Measurements from ENCODE around the gene RPL37.
A peak's percentile ranks its signal among the peaks of the same experiment; 100 is the strongest.

Gene RPL37

DNA sequence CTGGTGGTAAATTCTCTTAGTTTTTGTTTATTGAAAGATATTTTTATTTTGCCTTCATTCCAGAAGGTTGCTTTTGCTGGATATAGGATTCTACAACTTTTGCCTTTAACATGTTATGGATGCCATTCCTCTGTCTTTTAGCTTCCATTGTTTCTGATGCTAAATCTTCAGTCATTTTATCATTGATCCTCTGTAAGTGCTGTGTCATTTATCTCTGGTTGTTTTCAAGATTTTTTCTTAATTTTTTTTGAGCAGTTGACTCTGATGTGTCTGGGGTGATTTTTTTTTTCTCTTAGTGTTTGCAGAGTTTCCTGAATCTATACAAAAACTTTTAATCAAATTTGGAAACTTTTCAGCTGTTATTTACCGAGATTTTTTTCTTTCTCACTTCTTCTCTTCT lies 12.5 kb upstream of the RPL37 start:
- no peak for TF ChIP-seq ZNF274 (IDR thresholded peaks at IDR 0.05; ENCODE audit: low read depth, low read length)
- no peak overlapping the region for H3K4me3 ChIP-seq (ENCODE audit: low read length)

DNA sequence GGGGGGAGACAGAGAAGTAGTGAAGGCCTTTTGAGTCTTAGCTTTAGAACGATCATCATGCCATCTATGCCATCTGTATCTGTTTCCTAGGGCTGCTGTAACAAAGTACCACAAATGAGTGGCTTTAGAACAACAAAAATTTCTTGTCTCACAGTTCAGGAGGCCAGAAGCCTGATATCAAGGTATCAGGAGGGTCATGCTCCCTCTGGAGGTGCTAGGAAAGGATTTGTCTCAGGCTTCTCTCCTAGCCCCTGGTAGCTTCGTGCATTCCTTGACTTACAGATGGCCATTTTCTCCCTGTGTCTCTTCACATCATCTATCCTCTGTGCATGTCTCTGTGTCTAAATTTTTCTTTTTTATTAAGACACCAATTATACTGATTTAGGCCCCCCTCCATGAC lies 11.3 kb upstream of the RPL37 start:
- TF ChIP-seq ZNF274 (IDR thresholded peaks at IDR 0.05; ENCODE audit: low read depth, low read length): no peak

DNA sequence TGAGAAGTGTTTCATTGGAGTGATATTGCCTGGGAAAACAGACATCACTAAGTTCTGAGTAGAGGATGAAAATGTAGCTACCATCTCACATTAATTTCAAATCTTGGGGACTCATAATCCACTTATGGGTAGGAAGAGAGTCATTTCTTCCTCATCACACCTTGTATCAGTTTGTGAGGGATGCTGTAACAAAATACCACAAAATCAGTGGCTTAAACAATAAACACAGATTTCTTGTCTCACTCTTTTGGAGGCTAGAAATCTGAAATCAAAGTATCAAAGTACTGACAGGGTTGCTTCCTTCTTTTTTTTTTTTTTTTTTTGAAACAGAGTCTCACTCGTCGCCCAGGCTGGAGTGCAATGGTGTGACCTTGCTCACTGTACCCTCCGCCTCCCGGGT lies 9.5 kb upstream of the RPL37 start:
- no peak for TF ChIP-seq ZNF274 (IDR thresholded peaks at IDR 0.05; ENCODE audit: low read depth, low read length)

More for the DNA sequence above, 11.3 kb upstream of the RPL37 start:
- no peak overlapping the region for H3K4me3 ChIP-seq (ENCODE audit: low read length)

DNA sequence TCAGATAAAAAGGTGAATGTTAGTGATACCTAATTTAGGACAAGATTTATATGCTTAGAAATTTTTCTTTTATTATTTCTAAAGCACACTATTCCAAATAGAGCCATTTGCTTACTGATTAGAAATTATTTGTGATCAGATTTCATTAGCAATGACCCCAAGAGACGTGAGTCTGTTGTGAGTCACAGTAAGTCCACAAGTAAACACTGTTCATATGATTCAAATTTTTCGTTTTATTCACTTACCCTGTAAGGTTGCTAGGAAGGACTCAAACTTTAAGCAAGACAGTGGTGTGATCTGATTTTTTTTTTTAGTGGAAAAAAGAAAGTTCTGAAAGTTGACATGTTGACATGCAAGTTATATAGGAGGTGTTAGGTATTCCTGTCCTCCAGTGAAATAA lies 7.3 kb upstream of the RPL37 start:
- no peak for TF ChIP-seq ZNF274 (IDR thresholded peaks at IDR 0.05; ENCODE audit: low read depth, low read length)
- no peak overlapping the region; the same call in 1 of the 2 replicates for H3K4me3 ChIP-seq (ENCODE audit: low read length)

More for the DNA sequence above, 9.5 kb upstream of the RPL37 start:
- no peak overlapping the region for H3K4me3 ChIP-seq (ENCODE audit: low read length)

DNA sequence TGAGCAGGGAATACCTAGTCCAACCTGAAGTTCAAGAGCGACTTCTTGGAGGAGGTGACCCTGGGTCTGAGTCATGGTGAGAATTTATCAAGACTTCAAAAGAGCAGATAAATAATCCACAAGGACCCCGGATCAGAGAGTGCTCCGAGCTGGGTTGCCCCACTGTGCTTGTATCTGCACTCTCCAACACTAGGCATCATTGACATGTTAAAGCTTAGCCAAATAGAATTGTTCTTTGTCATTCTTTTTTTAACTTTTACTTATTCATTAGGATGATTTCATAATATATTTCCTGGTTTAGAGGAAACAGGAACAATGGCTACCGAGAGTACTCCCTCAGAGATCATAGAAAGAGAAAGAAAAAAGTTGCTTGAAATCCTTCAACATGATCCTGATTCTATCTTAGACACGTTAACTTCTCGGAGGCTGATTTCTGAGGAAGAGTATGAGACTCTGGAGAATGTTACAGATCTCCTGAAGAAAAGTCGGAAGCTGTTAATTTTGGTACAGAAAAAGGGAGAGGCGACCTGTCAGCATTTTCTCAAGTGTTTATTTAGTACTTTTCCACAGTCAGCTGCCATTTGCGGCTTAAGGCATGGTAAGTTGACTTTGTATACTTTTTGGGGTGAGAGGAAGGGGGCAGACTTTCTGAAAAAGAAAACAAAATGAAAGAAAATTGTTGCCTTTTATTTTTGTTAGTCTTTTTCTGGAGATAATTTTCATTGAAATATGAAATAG lies 6.2 kb upstream of the RPL37 start, which contains the start of gene CARD6:
CARD6 (plus strand) TSS at position 300 of the 738 bp plus-strand sequence; CDS start at position 316, 16 bp downstream.
- TF ChIP-seq ZNF274 (IDR thresholded peaks at IDR 0.05; ENCODE audit: low read depth, low read length): no peak
- H3K4me3 ChIP-seq (ENCODE audit: low read length): peak within 1 kb of the TSS; percentile 91

DNA sequence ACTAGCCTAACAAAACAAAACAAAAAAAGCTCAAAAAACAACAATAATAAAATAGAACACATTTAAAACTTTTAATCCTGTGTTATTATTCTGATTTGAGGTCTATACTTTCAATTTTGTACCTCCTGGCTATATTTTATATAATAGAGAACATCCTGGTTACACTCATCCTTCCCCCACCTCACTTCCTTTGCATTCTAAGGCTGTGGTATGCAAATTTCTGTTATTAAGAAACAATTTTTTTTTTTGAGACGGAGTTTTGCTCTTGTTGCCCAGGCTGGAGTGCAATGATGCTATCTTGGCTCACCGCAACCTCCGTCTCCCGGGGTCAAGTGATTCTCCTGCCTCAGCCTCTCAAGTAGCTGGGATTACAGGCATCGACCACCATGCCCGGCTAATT lies 3.1 kb upstream of the RPL37 start:
- no peak overlapping the region for H3K4me3 ChIP-seq (ENCODE audit: low read length)
- TF ChIP-seq ZNF274 (IDR thresholded peaks at IDR 0.05; ENCODE audit: low read depth, low read length): no peak

DNA sequence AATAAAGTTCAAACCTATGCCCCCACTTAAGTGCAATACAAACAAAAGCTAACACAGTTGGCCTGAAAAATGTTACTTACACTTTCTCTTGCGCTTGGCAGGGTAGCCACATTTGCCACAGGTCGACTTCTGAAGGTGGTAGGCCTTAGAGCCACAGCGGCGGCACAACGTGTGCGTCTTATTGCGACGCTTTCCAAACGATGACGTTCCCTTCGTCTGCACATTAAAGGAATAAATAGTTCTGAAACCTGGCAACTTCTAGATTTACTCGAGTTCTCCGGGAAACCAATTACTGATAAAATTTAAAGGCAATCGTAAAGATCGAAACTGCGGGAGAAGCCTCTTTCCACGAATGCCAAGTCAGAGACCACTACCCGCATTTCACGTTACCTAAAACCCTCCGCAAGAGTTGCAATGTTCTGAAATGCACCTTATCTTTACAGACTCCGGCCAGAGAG lies 602 bp downstream of the RPL37 start:
- no peak for TF ChIP-seq ZNF274 (IDR thresholded peaks at IDR 0.05; ENCODE audit: low read depth, low read length)
- H3K4me3 ChIP-seq (ENCODE audit: low read length): peak overlapping the region; percentile 99

DNA sequence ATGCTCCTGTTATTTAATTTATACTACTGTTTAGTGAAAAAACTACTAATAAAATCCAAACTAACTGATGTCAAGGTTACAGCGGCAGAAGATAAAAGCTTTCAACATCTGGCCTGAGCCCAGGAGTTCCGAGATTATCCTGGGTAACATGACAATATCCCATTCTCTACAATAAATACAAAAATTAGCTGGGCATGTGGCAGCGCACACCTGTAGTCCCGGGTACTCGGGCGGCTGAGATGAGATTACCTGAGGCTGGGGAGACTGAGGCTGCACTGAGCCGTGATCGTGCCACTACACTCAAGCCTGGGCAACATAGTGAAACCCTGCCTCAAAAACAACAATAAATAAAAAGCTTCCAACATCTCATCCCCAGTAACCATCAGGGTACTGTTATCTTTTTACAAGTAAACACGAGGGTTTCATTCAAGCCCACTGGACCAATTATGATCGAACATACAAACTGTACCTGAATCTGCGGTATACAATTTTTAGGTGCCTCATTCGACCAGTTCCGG lies 1.3 kb downstream of the RPL37 start:
- peak overlapping the region; percentile 99 for H3K4me3 ChIP-seq (ENCODE audit: low read length)
- TF ChIP-seq ZNF274 (IDR thresholded peaks at IDR 0.05; ENCODE audit: low read depth, low read length): no peak

DNA sequence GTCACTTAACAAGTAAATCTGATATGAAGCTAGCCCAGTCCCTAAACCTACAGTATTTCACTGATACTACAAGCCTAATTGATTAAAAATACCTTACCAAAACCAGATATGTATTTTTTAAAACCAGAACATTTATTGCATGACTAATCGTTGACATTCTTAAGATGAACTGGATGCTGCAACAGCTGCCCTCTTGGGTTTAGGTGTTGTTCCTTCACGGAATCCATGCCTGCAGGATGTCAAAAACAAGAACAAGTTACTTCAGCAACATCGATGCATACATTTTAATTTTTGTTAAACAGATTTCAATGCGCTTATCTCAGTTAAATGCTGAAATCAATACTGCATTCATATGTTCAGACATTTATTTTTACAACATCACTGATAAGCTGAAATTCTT lies 2.7 kb downstream of the RPL37 start:
- no peak for TF ChIP-seq ZNF274 (IDR thresholded peaks at IDR 0.05; ENCODE audit: low read depth, low read length)
- H3K4me3 ChIP-seq (ENCODE audit: low read length): peak overlapping the region; percentile 99; the same call in 1 of the 2 replicates

DNA sequence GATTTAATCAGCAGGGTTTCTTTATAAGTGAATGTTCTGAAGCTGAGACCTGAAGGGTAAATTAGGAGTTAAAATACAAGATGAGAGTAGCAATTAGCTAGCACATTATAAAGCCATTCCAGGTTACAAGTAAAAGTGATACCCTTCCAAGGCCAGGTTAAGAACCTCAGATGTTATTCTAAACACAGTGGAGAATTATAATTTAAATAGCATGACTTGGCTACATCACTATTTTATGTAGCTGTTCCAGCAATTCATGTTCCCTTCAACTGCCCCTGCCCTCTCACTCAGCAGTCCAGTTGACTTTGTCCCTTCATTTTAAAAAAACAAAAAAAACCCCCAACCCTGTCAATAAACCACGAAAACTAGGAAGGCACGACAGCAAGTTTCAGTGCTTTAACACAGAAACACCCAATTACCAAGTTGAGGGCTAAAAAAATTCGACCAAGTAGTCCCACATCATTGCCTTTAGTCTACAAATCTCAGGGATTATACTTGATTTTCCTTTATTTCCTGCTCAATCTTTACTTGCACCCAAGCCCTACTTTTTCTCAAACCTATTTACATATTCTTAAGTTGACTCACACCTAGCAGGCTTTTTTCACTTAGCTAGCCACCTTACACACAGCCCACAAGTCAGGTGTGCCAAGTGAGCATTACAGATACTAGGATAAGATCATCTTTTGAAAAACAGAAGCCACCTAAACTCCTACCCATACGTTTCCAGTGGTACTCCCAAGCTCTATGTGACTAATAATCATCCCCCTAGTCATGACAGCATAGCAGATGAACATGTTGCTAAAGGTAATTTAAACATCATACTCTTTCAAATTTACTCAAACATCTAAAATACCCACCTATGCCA lies 3.4 kb downstream of the RPL37 start:
- TF ChIP-seq ZNF274 (IDR thresholded peaks at IDR 0.05; ENCODE audit: low read depth, low read length): no peak
- H3K4me3 ChIP-seq (ENCODE audit: low read length): no peak overlapping the region

DNA sequence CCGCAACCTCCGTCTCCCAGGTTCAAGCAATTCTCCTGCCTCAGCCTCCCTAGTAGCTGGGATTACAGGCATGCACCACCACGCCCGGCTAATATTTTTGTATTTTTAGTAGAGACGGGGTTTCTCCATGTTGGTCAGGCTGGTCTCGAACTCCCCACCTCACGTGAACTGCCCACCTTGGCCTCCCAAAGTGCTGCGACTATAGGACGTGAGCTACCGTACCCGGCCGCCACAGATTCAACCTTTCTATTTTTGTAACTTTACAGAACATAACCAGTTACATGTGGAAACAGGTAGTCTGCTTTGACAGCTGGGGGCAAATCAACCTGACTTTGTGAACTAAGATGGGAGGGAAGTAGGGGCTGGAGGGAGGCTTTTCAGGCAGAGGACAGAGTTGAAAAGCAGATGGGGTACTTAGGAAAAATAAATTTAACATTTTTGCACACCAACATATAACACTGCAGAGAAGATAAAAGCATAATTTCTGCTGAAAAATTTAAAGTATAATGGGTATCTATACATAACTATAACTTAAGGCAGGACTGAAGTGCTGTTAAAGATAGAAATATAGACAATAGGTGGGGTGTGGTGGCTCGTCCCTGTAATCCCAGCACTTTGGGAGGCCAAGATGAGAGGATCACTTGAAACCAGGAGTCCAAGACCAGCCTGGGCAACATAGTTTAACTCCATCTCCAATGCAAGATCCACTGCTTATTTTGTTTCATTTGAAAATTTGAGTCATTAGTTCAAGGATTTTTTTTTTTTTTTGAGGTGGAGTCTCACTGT lies 5.1 kb downstream of the RPL37 start:
- H3K4me3 ChIP-seq (ENCODE audit: low read length): no peak overlapping the region
- no peak for TF ChIP-seq ZNF274 (IDR thresholded peaks at IDR 0.05; ENCODE audit: low read depth, low read length)

DNA sequence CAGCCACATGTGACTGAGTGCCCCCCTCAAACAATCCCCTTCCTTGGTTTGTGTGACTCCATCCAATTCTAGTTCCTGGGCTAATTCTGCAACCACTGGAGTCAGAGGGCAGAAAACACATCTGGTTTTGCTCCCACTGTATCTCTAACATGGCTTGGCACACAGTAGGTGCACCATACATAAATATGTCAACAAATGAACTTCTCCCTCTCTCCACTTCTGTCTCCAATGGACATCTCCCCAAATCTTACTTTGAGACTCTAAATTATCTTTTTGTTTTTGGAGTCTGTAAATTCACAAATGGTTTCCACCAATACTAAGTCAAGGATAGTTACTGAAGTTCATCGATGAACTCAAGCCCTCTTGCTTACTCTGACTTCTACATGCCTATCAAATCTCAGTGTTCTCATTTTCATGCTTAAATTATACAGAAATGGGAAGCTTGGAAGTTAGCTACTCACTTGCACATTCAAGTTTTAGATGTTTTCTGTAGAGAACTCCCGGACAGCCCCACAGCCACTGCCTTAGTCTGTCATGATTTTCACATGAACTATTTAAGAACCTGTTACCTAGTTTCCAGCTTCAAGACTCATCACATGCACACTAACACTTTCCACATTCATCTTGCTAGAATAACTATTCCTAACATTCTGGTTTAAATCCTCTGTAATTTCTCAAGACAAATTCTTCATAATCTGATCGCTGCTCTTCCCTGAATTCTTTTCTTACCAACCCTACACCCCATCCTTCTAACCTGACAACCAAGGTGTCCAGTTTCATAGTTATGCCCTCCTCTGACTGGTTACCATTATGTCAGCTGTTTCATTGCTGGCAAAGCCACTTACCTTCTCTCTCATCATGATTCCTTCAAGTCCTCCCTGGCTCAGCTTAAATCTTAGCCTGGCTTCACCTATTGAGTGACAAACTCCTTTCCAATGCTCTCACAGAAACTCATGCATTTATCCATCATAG lies 6.0 kb downstream of the RPL37 start:
- no peak overlapping the region for H3K4me3 ChIP-seq (ENCODE audit: low read length)
- TF ChIP-seq ZNF274 (IDR thresholded peaks at IDR 0.05; ENCODE audit: low read depth, low read length): no peak
